ENCODE measurements around the gene LRRC7. TPM values are rescaled to one million over a fixed set of nuclear protein-coding genes. Genes with fewer than 3 reads are reported as not detected.

Gene LRRC7
- total and polyA plus RNA-seq, 2 of the 8 experiments (the other 6 are each of a cell fraction or from before 2014, with no cell fraction given): 0.03 to 0.17 TPM

GRCh38 chr1:69568421-69569174, 876 bp downstream of the LRRC7 start (continued):
- TF ChIP-seq CHD1 (IDR thresholded peaks at IDR 0.05; ENCODE audit: low read depth, low read length): no peak
- no peak for TF ChIP-seq SIX5 (IDR thresholded peaks at IDR 0.05; ENCODE audit: low read depth, low read length)
- TF ChIP-seq FOSL1 (IDR thresholded peaks at IDR 0.05; ENCODE audit: insufficient read depth, low read depth, low read length): no peak
- peak; percentile 10; the same call in 1 of the 2 replicates for TF ChIP-seq RBBP5 (IDR thresholded peaks at IDR 0.05; ENCODE audit: borderline replicate concordance, low read depth, low read length)
- TF ChIP-seq BACH1 (IDR thresholded peaks at IDR 0.05; ENCODE audit: low read length): no peak
- no peak for TF ChIP-seq MAFK (IDR thresholded peaks at IDR 0.05; ENCODE audit: low read depth, low read length)
- no peak for TF ChIP-seq CHD7 (IDR thresholded peaks at IDR 0.05; ENCODE audit: insufficient replicate concordance, low read length)
- no peak for TF ChIP-seq NANOG (IDR thresholded peaks at IDR 0.05; ENCODE audit: insufficient read depth, low read depth, low read length, poor library complexity, severe bottlenecking)
- TF ChIP-seq CBX5 (IDR thresholded peaks at IDR 0.05; ENCODE audit: low read depth, low read length): no peak
